ENCODE data around the gene IL1R2.

GRCh38 chr2:102006886-102007278 is 15.1 kb downstream of the IL1R2 start:
- TF ChIP-seq CTCF (conservative IDR thresholded peaks at IDR 0.05; ENCODE audit: low read length), result no peak
- TF ChIP-seq EZH2phosphoT487 (IDR thresholded peaks at IDR 0.05; ENCODE audit: borderline replicate concordance, low read depth, low read length), result no peak

Measured in OCI-LY7 (cell line).